Measurements from ENCODE around the gene CARD11.
"Not testable (repeated sequence)": the region's sequence is repeated elsewhere in the genome, so short reads cannot be mapped to it uniquely, and the experiment has no call there.

CARD11 gene

GRCh38 chr7:2958416-2959102 lies 85.1 kb downstream of the CARD11 start:
- H3K9me3 ChIP-seq (ENCODE audit: low read length) = no peaks in the 10 kb centered on the region

GRCh38 chr7:2957369-2957727 lies 86.3 kb downstream of the CARD11 start:
- not testable (repeated sequence) for H3K36me3 ChIP-seq (ENCODE audit: insufficient read depth, low read length); H3K4me1 ChIP-seq (ENCODE audit: insufficient read depth, low read length); H3K27me3 ChIP-seq (ENCODE audit: insufficient read depth, low read length); H3K9me3 ChIP-seq (ENCODE audit: low read length); H3K4me3 ChIP-seq (ENCODE audit: low read length); H2AFZ ChIP-seq (ENCODE audit: low read depth, low read length)

More at GRCh38 chr7:2958416-2959102, 85.1 kb downstream of the CARD11 start:
- H3K4me3 ChIP-seq (ENCODE audit: low read length) = no peak overlapping the region
- H3K4me1 ChIP-seq (ENCODE audit: insufficient read depth, low read length) = no peaks in the 10 kb centered on the region
- no peak overlapping the region for H2AFZ ChIP-seq (ENCODE audit: low read depth, low read length)
- no peaks in the 10 kb centered on the region for H3K27me3 ChIP-seq (ENCODE audit: insufficient read depth, low read length)
- H3K36me3 ChIP-seq (ENCODE audit: insufficient read depth, low read length) = no peaks in the 10 kb centered on the region

GRCh38 chr7:2956526-2957368 lies 86.9 kb downstream of the CARD11 start:
- H3K4me3 ChIP-seq (ENCODE audit: low read length) = no peak overlapping the region
- no peaks in the 10 kb centered on the region for H3K36me3 ChIP-seq (ENCODE audit: insufficient read depth, low read length)
- H3K9me3 ChIP-seq (ENCODE audit: low read length) = no peaks in the 10 kb centered on the region
- no peak overlapping the region for H2AFZ ChIP-seq (ENCODE audit: low read depth, low read length)
- H3K27me3 ChIP-seq (ENCODE audit: insufficient read depth, low read length) = no peaks in the 10 kb centered on the region
- H3K4me1 ChIP-seq (ENCODE audit: insufficient read depth, low read length) = no peaks in the 10 kb centered on the region

GRCh38 chr7:2956076-2956475 lies 87.6 kb downstream of the CARD11 start:
- Histone ChIP-seq H2AFZ (ENCODE audit: low read depth, low read length) (no peak overlapping the region), H3K36me3 (ENCODE audit: insufficient read depth, low read length) (no peaks in the 10 kb centered on the region), H3K4me3 (ENCODE audit: low read length) (no peak overlapping the region), H3K9me3 (ENCODE audit: low read length) (no peaks in the 10 kb centered on the region), H3K4me1 (ENCODE audit: insufficient read depth, low read length) (no peaks in the 10 kb centered on the region), H3K27me3 (ENCODE audit: insufficient read depth, low read length) (no peaks in the 10 kb centered on the region)

- H3K4me3 ChIP-seq (ENCODE audit: low read length) = no peak overlapping the region
- no peaks in the 10 kb centered on the region for H3K36me3 ChIP-seq (ENCODE audit: insufficient read depth, low read length)
- H2AFZ ChIP-seq (ENCODE audit: low read depth, low read length) = no peak overlapping the region
Measured at GRCh38 chr7:2955269-2955668, 88.4 kb downstream of the CARD11 start.

GRCh38 chr7:2954433-2954853 lies 89.2 kb downstream of the CARD11 start:
- Histone ChIP-seq H3K4me3 (ENCODE audit: low read length) (no peak overlapping the region), H2AFZ (ENCODE audit: low read depth, low read length) (no peak overlapping the region), H3K4me1 (ENCODE audit: insufficient read depth, low read length) (no peaks in the 10 kb centered on the region), H3K27me3 (ENCODE audit: insufficient read depth, low read length) (no peaks in the 10 kb centered on the region), H3K9me3 (ENCODE audit: low read length) (peaks cover under 1% of the 10 kb centered on the region), H3K36me3 (ENCODE audit: insufficient read depth, low read length) (no peaks in the 10 kb centered on the region)

More at GRCh38 chr7:2955269-2955668, 88.4 kb downstream of the CARD11 start:
- H3K4me1 ChIP-seq (ENCODE audit: insufficient read depth, low read length) = no peaks in the 10 kb centered on the region
- no peaks in the 10 kb centered on the region for H3K9me3 ChIP-seq (ENCODE audit: low read length)
- no peaks in the 10 kb centered on the region for H3K27me3 ChIP-seq (ENCODE audit: insufficient read depth, low read length)

- H3K9me3 ChIP-seq (ENCODE audit: low read length) = peaks cover 3% of the 10 kb centered on the region
- no peaks in the 10 kb centered on the region for H3K36me3 ChIP-seq (ENCODE audit: insufficient read depth, low read length)
- no peaks in the 10 kb centered on the region for H3K27me3 ChIP-seq (ENCODE audit: insufficient read depth, low read length)
- no peak overlapping the region for H2AFZ ChIP-seq (ENCODE audit: low read depth, low read length)
- H3K4me1 ChIP-seq (ENCODE audit: insufficient read depth, low read length) = no peaks in the 10 kb centered on the region
- H3K4me3 ChIP-seq (ENCODE audit: low read length) = no peak overlapping the region
Measured at GRCh38 chr7:2953588-2954407, 89.9 kb downstream of the CARD11 start.

- no peak overlapping the region for H2AFZ ChIP-seq (ENCODE audit: low read depth, low read length)
- H3K9me3 ChIP-seq (ENCODE audit: low read length) = peaks cover 3% of the 10 kb centered on the region
- no peaks in the 10 kb centered on the region for H3K36me3 ChIP-seq (ENCODE audit: insufficient read depth, low read length)
- no peak overlapping the region for H3K4me3 ChIP-seq (ENCODE audit: low read length)
- H3K4me1 ChIP-seq (ENCODE audit: insufficient read depth, low read length) = no peaks in the 10 kb centered on the region
- no peaks in the 10 kb centered on the region for H3K27me3 ChIP-seq (ENCODE audit: insufficient read depth, low read length)
Measured at GRCh38 chr7:2953099-2953498, 90.6 kb downstream of the CARD11 start.

- H3K27me3 ChIP-seq (ENCODE audit: insufficient read depth, low read length) = no peaks in the 10 kb centered on the region
- no peak overlapping the region for H2AFZ ChIP-seq (ENCODE audit: low read depth, low read length)
- H3K4me3 ChIP-seq (ENCODE audit: low read length) = no peak overlapping the region
- H3K4me1 ChIP-seq (ENCODE audit: insufficient read depth, low read length) = no peaks in the 10 kb centered on the region
- H3K36me3 ChIP-seq (ENCODE audit: insufficient read depth, low read length) = no peaks in the 10 kb centered on the region
- peaks cover 3% of the 10 kb centered on the region for H3K9me3 ChIP-seq (ENCODE audit: low read length)
Measured at GRCh38 chr7:2952316-2952715, 91.4 kb downstream of the CARD11 start.

- Histone ChIP-seq H3K4me1 (ENCODE audit: insufficient read depth, low read length) (no peaks in the 10 kb centered on the region), H3K9me3 (ENCODE audit: low read length) (peaks cover 3% of the 10 kb centered on the region), H3K27me3 (ENCODE audit: insufficient read depth, low read length) (no peaks in the 10 kb centered on the region), H3K4me3 (ENCODE audit: low read length) (no peak overlapping the region), H2AFZ (ENCODE audit: low read depth, low read length) (no peak overlapping the region), H3K36me3 (ENCODE audit: insufficient read depth, low read length) (no peaks in the 10 kb centered on the region)
Measured at GRCh38 chr7:2950578-2950977, 93.1 kb downstream of the CARD11 start.

- Histone ChIP-seq H3K27me3 (ENCODE audit: insufficient read depth, low read length) (no peaks in the 10 kb centered on the region), H3K4me3 (ENCODE audit: low read length) (no peak overlapping the region), H3K36me3 (ENCODE audit: insufficient read depth, low read length) (no peaks in the 10 kb centered on the region), H3K4me1 (ENCODE audit: insufficient read depth, low read length) (no peaks in the 10 kb centered on the region), H2AFZ (ENCODE audit: low read depth, low read length) (no peak overlapping the region), H3K9me3 (ENCODE audit: low read length) (peaks cover 3% of the 10 kb centered on the region)
Measured at GRCh38 chr7:2948749-2949148, 94.9 kb downstream of the CARD11 start.

GRCh38 chr7:2947058-2947780 lies 96.4 kb downstream of the CARD11 start:
- Histone ChIP-seq H3K9me3 (ENCODE audit: low read length) (peaks cover 3% of the 10 kb centered on the region), H3K36me3 (ENCODE audit: insufficient read depth, low read length) (no peaks in the 10 kb centered on the region), H3K4me3 (ENCODE audit: low read length) (no peak overlapping the region), H2AFZ (ENCODE audit: low read depth, low read length) (no peak overlapping the region), H3K4me1 (ENCODE audit: insufficient read depth, low read length) (no peaks in the 10 kb centered on the region), H3K27me3 (ENCODE audit: insufficient read depth, low read length) (no peaks in the 10 kb centered on the region)

All from neuron (in vitro differentiated cells).